IPS DF 6.9 (cell line): ENCODE measurements around the gene ITPK1.
"Not testable (repeated sequence)": the region's sequence is repeated elsewhere in the genome, so short reads cannot be mapped to it uniquely, and the experiment has no call there.

Source experiments
- DNase-seq: peaks from one replicate; pipeline ENCODE4 v3.0.0-alpha.2; 2013; ENCODE audit warnings: low read depth, low spot score
- H3K27ac ChIP-seq: one replicate; pipeline ENCODE4 v1.5.1; 2013; ENCODE audit warnings: low read length, control low read depth
- H3K27me3 ChIP-seq: 2 replicates; pipeline ENCODE4 v1.6.1; 2013; ENCODE audit warnings: mild to moderate bottlenecking, low read length; ENCODE audit not compliant: control insufficient read depth, insufficient read depth
- H3K36me3 ChIP-seq: 2 replicates; pipeline ENCODE4 v1.6.1; 2013; ENCODE audit warnings: low read length; ENCODE audit not compliant: control insufficient read depth, insufficient read depth
- H3K4me1 ChIP-seq: 2 replicates; pipeline ENCODE4 v1.6.1; 2013; ENCODE audit warnings: low read length; ENCODE audit not compliant: control insufficient read depth, insufficient read depth
- H3K4me3 ChIP-seq: 2 replicates; pipeline ENCODE4 v1.5.1; 2013; ENCODE audit warnings: mild to moderate bottlenecking, low read length
- H3K9me3 ChIP-seq: 2 replicates; pipeline ENCODE4 v1.6.1; 2013; ENCODE audit warnings: low read length, inconsistent platforms; ENCODE audit not compliant: control insufficient read depth, insufficient read depth
- WGBS: extraction: QIAGEN DNeasy Blood & Tissue Kit; methylation state at CpG from one replicate; pipeline ENCODE4 v1.1.7; 2013; ENCODE audit warnings: mixed read lengths, missing lambda C conversion rate; ENCODE audit not compliant: insufficient read length, insufficient coverage; 5-methylcytosine and 5-hydroxymethylcytosine counted together

The ITPK1 gene

DNA sequence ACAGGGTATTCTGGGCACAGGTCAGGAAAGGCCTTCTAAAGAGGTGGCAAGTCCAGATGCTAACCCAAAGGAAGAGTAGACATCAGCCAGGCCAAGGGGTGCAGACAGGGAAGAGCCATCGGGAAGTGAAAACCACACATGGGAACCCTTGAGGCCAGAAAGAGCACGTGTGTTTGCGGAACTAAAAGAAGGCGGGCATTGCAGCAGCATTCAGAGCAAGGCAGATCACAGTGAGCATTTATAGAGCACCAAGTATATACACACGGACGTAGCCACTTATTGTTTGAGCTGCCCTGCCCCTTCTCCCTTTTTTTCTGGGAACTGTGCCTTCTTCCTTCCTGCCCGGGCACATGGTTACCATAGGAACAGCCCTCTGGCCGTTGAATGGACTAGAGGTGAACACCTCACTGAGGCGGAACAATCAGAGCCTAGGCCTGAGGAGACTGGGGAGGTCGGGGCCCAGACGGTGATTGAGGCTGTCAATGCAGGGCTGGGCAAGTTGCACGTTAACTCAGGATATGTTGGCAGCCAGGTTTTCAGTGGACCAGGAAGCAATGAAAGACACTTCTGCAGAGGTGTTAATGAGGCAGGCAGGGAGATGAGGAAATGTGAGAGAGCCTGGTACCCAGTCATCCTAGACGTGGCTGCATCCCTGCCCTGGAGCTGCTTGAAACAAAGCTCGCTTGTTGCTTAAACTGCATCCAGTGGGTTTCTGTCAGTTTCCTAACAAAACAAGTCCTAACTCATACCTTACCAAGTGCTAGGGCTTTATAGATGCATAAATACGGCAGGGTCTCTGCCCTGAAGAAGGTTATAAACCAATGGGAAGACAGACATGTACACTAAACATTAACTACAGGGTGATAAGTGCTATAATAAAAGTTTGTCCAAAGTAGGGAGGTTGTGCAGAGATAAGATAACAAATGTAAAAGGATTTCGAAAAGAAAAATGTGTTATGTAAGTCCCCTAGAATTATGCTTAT, 34.8 kb upstream of the ITPK1 start:
- no peaks in the 10 kb centered on the region for H3K4me1 ChIP-seq
- WGBS, result no CpG with 5 or more reads among the region's 16 CpGs
- H3K36me3 ChIP-seq, result no peaks in the 10 kb centered on the region
- H3K4me3 ChIP-seq, result no peak overlapping the region
- no peak overlapping the region for H3K27ac ChIP-seq
- no peaks in the 10 kb centered on the region for H3K9me3 ChIP-seq
- H3K27me3 ChIP-seq, result no peaks in the 10 kb centered on the region
- DNase-seq, result no peak

DNA sequence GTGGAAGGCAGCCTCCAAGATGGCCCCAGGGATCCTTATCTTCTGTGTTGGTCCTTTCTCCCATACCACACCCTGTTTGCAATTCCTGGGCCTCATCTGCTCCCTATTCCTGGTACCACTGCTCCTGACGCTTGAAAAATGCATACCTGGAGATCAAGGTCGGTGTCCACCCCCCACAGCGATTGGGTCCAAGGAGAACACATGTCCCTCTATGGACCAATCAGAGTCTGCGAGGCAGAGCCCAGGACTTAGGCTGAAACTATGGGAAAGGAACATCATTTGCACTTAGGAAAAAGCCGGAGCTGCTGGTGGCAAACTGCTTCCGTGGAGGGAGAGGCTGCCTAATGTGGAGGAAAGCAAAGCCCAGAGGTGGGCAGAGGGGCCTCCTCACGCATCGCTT, 33.3 kb upstream of the ITPK1 start:
- no CpG with 5 or more reads among the region's 8 CpGs for WGBS
- Histone ChIP-seq H3K27me3 (no peaks in the 10 kb centered on the region), H3K4me1 (no peaks in the 10 kb centered on the region), H3K9me3 (no peaks in the 10 kb centered on the region), H3K36me3 (no peaks in the 10 kb centered on the region), H3K4me3 (no peak overlapping the region), H3K27ac (no peak overlapping the region)
- DNase-seq, result no peak

DNA sequence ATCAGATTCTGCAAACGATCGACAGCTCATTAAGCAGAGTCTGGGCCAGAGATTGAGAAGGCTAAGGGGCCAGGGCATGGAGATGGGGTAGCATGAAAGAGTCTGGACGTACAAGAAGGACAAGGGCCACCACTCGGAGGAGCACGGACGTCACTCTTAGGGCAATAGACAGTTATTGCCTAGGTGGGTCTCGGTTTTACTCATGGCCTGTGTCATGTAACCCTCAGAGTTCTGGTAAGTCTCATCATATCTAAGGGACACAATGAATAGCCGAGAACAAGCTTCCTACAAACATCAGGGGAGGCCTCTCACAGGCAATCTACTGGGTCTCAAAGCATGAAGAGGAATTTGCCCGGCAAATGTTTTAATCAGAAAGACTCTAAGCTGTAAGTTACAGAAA, 30.4 kb upstream of the ITPK1 start:
- no peaks in the 10 kb centered on the region for H3K27me3 ChIP-seq
- no peak overlapping the region for H3K4me3 ChIP-seq
- H3K27ac ChIP-seq, result no peak overlapping the region
- H3K4me1 ChIP-seq, result no peaks in the 10 kb centered on the region
- DNase-seq, result no peak
- H3K36me3 ChIP-seq, result no peaks in the 10 kb centered on the region
- no peaks in the 10 kb centered on the region for H3K9me3 ChIP-seq
- WGBS, result no CpG with 5 or more reads among the region's 9 CpGs

DNA sequence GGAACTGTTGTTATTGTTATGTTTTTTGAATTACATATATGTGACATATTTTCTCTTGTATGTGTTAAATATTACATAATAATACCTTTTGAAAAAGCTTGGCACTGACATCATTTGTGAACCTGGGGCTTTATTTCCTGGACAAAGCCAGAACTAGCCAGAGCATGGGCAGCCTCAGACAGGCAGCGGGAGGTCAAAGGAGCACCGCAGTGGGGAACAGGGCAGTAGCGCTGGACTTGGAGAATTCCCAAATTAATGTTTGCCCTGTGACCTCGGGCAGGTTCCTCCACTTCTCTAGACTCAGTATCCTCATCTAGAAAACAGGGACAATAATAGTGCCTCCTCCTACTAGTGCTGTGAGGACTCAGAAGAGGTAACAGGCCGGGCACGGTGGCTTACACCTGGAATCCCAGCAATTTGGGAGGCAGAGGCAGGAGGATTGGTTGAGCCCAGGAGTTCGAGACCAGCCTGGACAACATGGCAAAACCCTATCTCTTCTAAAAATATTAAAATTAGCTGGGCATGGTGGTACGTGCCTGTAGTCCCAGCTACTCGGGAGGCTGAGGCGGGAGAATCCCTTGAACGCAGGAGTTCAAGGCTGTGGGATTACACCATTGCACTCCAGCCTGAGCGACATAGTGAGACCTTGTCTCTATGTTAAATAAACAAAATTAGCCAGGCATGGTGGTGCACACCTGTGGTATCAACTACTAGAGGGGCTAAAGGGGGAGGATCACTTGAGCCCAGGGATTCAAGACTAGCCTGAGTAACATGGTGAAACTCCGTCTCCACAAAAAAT, 27.3 kb upstream of the ITPK1 start:
- Histone ChIP-seq H3K27me3 (no peaks in the 10 kb centered on the region), H3K27ac (no peak overlapping the region), H3K4me1 (no peaks in the 10 kb centered on the region), H3K9me3 (no peaks in the 10 kb centered on the region), H3K36me3 (no peaks in the 10 kb centered on the region), H3K4me3 (no peak overlapping the region)
- DNase-seq, result no peak
- WGBS, result no CpG with 5 or more reads among the region's 13 CpGs

DNA sequence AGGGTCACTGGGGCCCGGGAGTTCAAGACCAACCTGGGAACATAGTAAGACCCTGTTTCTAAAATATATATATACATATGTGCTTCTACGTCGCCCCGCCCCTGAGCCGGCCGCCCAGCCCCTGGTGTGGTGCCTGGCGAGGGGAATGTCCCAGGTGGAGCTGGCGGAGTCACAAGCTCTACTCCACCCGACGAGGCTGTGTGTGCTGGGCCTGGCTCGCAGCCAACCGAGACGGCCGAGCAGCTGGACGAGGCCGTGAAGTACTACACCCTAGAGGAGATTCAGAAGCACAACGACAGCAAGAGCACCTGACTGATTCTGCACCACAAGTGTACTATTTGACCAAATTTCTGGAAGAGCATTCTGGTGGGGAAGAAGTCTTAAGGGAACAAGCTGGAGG, 22.1 kb upstream of the ITPK1 start:
- DNase-seq, result no peak
- H3K27me3 ChIP-seq, result no peaks in the 10 kb centered on the region
- no CpG with 5 or more reads among the region's 17 CpGs for WGBS
- no peaks in the 10 kb centered on the region for H3K4me1 ChIP-seq
- no peak overlapping the region for H3K27ac ChIP-seq
- H3K36me3 ChIP-seq, result no peaks in the 10 kb centered on the region
- H3K4me3 ChIP-seq, result no peak overlapping the region
- no peaks in the 10 kb centered on the region for H3K9me3 ChIP-seq

DNA sequence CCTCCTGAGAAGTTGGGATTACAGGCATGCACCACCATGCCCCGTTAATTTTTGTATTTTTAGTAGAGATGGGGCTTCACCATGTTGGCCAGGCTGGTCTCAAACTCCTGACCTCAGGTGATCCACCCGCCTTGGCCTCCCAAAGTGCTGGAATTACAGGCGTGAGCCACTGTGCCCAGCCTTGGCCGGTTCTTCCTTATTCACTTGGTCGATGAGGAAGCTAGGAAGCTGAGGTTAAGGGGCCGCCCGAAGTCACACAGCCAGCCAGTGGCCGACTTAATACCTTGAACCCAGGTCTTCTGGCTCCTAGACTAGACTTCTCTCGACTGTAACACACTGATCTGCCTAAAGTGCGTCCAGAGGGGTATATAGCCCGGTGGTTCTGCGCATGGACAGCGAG, 20.8 kb upstream of the ITPK1 start:
- no CpG with 5 or more reads among the region's 13 CpGs for WGBS
- H3K4me3 ChIP-seq, H3K36me3 ChIP-seq, H3K27ac ChIP-seq, H3K4me1 ChIP-seq, H3K9me3 ChIP-seq, DNase-seq, H3K27me3 ChIP-seq: not testable (repeated sequence)

DNA sequence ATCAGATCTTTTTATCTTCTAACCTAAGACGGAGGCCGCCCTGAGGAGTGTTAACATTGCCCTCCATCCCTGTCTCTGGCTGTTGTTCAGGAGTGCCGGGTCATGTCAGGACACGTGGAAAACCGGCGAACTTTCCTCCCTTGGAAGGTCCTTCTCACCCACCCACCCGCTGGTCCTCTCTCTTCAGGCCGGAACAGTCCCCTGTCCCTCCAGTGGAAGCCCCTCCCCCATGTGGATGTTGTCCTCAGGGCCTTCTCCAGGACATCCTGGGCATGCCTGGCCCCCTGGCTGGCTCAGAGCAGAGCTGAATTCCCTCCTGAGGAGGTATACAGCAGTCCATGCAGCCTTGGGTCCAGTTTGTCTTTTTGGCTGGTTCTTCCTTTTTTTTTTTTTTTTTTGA, 20.3 kb upstream of the ITPK1 start:
- Histone ChIP-seq H3K4me3 (no peak overlapping the region), H3K9me3 (no peaks in the 10 kb centered on the region), H3K27me3 (no peaks in the 10 kb centered on the region), H3K4me1 (no peaks in the 10 kb centered on the region), H3K27ac (no peak overlapping the region), H3K36me3 (no peaks in the 10 kb centered on the region)
- no peak for DNase-seq
- WGBS, result no CpG with 5 or more reads among the region's 8 CpGs

DNA sequence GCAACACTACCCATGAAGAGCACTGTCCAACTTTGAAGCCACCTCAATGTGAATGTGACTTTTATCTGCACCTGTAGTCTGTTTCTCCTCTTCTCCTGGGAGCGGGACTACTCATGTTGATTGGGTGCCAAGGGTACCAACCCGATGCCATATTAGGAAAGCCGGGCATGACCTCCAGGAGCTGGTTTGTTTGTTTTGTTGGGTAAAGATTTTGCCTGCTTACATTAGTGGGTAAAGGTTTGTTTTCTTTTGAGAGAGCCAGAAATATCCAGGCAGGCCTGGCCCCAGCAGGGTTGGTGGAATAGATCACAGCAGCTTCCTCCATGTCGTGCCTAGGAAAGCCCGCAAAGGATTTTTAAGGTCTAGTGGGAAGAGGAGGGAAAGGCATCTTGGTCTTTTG, 19.7 kb upstream of the ITPK1 start:
- no peaks in the 10 kb centered on the region for H3K9me3 ChIP-seq
- H3K4me3 ChIP-seq, result no peak overlapping the region
- no peaks in the 10 kb centered on the region for H3K27me3 ChIP-seq
- no peak overlapping the region for H3K27ac ChIP-seq
- no peaks in the 10 kb centered on the region for H3K36me3 ChIP-seq
- no CpG with 5 or more reads among the region's 5 CpGs for WGBS
- H3K4me1 ChIP-seq, result no peaks in the 10 kb centered on the region
- DNase-seq, result no peak

DNA sequence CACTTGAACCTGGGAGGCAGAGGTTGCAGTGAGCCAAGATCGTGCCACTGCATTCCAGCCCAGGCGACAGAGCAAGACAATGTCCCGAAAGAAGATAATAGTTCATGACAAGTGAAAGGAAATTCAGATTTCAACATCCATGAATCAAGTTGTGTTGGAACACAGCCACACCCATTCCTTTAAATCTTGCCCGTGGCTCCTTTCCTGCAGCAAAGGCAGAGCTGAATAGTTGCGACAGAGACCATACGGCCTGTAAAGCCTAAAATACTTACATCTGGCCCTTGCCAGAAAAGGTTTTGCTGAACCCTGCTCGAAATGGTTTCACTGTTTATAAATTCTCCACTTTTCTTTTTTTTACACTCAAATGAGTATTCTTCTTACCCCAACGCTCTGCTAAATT, 17.7 kb upstream of the ITPK1 start:
- H3K9me3 ChIP-seq, result no peaks in the 10 kb centered on the region
- DNase-seq, result no peak
- no peaks in the 10 kb centered on the region for H3K4me1 ChIP-seq
- no peak overlapping the region for H3K27ac ChIP-seq
- H3K27me3 ChIP-seq, result no peaks in the 10 kb centered on the region
- H3K4me3 ChIP-seq, result no peak overlapping the region
- no peaks in the 10 kb centered on the region for H3K36me3 ChIP-seq
- WGBS, result no CpG with 5 or more reads among the region's 8 CpGs

DNA sequence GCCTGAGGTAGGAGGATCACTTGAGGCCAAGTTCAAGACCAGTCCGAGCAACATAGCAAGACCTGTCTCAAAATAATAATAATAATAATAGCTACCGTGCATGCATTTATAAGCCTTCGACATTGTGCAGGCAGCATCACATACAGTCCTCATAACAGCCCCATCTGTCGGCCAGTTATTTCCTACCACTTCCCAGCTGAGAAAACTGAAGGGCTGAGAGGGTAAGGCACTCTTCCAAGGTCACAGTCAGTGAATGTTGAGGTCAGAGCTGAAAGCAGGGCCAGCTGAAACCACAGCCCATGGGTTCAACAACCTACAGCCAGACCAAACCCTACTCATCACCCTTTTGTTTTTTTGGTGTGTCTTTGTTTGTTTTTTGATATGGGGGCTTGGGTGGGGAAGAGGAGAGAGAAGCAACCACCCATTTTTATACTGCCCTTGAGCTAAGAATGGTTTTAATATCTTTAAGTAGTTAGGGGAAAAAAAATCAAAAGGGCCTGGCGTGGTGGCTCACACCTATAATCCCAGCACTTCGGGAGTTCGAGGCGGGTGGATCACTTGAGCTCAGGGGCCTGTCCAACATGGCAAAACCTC, 16.8 kb upstream of the ITPK1 start:
- DNase-seq, result no peak

More for the DNA sequence above, 16.8 kb upstream of the ITPK1 start:
- Histone ChIP-seq H3K9me3 (no peaks in the 10 kb centered on the region), H3K4me3 (no peak overlapping the region), H3K27ac (no peak overlapping the region), H3K4me1 (no peaks in the 10 kb centered on the region), H3K27me3 (no peaks in the 10 kb centered on the region), H3K36me3 (no peaks in the 10 kb centered on the region)
- no CpG with 5 or more reads among the region's 8 CpGs for WGBS
